GM21390 (cell line): ENCODE results near the gene KCNMA1.
"Not testable (repeated sequence)": the region's sequence is repeated elsewhere in the genome, so short reads cannot be mapped to it uniquely, and the experiment has no call there.

Source experiments
- ATAC-seq: cut with Tn5 transposase; IDR thresholded peaks from one replicate; pipeline ENCODE4 v1.9.1; 2021; ENCODE audit not compliant: unreplicated experiment

KCNMA1 gene

DNA sequence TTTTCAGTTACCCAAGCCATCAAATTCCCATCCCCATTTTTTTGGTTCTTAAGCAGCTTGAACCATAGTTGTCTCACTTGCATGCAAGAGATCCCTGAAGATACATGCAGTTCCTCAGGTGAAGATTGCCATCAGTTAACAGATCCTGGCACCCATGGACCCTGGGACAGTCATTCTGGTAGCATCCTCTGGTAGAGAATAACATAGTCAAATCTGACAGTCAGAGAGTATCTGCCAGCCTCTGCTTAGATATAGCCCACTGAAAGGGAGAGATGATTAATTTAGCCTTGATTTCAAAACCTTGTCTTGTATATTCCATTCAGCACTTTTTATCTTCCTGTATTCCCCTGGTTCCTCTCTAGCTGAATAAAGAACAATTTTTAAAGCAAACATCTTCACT, 280.4 kb downstream of the KCNMA1 start:
- ATAC-seq: no peak

DNA sequence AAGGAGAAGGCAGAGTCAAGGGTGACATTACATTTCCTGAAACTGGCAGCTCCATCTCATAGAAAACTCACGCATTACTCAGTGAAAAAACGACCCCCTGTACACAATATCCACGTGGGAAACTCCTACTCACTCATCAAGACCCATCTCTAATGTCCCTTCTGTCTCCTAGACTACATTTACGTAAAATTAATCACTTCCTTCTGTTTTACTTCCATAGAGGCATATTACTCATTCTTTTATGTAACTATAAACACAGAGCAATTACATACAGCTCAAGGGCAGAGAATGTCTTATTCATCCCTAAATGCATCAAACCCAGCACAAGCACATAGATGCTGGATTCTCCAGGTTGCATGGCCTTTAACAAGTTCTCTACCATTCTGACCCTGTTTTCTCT, 281.8 kb downstream of the KCNMA1 start:
- no peak for ATAC-seq

DNA sequence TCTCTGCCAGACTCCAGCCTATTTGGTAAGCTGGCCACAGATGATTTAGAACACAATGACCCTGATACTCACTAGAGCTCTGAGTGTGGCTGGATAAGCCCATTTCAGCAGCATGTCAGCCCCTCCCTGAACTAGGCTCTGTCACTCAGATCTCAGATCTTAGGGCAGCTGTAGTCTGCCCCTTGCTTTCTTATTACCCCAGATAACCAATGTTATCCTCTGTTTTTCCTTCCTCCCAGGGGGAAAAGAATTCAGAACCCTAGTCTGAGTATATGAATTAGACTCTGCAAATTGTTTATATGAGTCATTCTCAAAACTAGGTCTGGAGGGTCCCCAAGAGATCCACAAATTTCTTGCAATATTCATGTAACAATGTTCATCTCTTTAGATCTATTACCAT, 286.2 kb downstream of the KCNMA1 start:
- no peak for ATAC-seq

DNA sequence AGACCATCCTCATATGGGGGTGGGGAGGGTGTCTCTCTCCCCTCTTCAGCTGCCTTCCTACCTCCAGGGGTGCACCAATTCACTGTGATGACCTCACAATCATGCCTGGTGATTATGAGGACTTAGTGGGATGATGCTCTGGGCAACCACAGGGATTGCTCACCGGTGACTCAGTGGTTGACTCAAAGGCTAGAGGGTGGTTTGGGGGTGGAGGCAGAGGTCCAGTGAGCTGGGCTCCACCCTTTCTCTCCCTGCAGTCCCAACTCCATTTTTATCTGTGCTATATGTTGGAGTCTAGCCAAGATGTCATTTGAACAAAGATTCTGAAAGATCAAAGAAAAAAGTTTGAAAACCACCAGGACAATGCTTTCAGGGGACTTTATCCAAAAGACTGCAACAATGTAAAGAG, 286.9 kb downstream of the KCNMA1 start:
- no peak for ATAC-seq

DNA sequence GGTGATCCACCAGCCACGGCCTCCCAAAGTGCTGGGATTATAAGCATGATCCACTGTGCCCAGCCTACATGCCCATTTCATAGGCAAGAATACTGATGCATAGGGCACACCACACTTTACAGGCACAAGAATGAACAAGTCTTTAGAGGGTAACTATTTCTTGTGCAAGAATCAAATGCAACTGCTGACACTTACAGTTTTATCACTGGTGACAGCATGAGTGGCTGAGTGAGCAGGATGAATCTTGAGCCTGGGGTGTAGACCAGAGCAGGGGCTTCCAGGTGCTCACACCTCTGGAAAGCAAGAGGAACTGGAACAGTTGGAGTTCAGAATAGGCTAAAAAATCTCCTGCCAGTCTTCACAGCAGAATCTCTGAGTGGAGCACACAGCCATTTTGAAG, 287.5 kb downstream of the KCNMA1 start:
- ATAC-seq: no peak

DNA sequence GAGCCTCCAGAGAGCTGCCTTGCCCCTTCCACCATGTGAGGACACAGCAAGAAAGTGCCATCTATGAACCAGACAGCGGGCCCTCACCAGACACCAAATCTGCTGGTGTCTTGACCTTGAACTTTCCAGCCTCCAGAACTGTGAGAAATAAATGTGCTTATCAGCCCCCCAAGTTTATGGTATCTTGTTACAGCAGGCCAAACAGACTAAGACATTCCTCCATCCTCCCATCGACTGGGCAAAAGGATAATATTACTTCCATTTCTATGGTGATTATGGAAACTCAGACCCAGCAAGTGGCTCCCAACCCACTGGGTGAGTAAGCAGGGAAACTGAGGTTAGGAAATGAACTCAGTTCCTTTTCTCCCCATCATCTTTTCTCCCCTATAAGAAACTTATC, 288.4 kb downstream of the KCNMA1 start:
- no peak for ATAC-seq

DNA sequence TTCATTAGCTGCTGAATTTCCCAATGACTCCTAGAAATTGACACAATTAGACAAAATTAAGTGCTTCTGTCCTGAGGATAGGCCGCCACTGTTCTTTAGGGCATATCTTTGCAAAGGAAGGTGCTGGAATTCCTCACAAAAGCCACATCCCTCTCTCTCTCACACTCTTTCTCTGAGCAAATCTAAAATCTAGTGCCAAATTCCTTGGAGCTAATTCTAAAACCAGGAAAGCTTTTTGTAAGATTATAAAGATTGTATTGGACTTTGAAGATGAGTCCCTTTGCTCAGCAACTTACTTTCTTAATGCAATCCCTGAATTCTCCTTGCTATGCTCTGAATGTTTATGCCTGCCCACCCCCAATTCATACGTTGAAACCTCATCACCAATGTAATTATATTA, 288.9 kb downstream of the KCNMA1 start:
- no peak for ATAC-seq

DNA sequence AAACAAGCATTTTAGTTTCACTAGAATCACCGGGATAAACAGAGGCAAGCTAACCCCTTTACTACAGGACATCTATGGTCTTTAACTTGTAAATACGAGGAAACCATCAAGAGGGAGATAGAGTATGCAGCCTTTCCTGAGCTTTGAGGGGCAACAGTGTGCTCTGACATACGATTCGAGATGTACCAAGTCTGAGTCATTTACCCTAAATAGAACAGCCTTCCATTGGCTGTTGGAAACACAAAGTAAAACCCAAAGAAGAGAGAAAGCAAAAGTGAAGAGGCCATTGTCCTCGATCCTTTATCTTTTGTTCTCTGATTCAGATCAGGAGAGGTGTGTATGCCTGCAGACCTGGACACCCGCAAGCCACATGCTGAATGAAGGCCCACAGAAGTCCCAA, 289.5 kb downstream of the KCNMA1 start:
- ATAC-seq: no peak

DNA sequence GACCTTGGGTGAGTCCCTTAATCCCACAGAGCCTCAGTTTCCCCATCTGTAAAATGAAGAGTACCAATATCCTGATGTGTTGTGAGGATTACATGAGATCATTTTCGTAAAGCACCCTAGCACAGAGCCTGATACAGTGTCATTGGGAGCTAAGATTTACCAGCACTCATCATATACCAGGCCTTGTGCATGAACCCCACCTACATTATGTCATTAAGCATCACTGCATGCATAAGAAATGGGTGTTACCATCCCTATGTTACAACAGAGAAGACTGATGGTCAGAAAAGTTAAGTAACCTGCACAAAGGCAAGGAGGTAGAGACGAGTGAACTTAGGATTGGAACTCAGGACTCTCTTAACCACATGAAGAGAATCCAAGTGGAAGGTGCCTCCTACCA, 290.6 kb downstream of the KCNMA1 start:
- no peak for ATAC-seq

DNA sequence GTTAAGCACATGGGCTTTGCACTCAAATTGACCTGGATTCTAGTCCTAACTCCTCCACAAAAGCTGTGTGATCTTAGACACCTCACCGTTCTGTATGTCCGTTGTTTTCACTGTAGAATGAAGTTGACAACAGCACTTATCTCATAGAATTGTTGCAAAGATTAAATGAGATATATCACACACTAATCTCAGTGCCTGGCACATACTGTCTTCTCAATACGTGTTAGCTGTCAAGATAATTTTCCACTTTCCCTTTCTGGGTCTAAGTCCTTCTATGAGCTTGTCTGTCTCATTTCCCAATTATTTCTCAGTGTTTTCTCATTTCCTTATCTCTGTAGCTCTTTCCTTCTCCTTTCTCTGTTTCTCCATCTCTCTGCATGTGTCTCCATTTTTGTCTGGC, 296.6 kb downstream of the KCNMA1 start:
- ATAC-seq: no peak

DNA sequence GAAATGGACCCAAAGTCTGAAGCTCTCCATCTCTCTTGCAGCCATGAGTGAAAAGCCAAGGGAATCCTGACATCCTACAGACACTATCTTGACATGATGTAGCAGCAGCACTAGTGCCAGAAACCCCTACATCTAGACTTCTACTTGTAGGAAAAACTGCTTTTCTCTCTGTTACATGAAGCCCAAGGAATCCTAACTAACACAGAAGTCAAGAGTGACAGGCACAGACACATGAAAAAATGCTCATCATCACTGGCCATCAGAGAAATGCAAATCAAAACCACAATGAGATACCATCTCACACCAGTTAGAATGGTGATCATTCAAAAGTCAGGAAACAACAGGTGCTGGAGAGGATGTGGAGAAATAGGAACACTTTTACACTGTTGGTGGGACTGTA, 297.7 kb downstream of the KCNMA1 start:
- not testable (repeated sequence) for ATAC-seq

DNA sequence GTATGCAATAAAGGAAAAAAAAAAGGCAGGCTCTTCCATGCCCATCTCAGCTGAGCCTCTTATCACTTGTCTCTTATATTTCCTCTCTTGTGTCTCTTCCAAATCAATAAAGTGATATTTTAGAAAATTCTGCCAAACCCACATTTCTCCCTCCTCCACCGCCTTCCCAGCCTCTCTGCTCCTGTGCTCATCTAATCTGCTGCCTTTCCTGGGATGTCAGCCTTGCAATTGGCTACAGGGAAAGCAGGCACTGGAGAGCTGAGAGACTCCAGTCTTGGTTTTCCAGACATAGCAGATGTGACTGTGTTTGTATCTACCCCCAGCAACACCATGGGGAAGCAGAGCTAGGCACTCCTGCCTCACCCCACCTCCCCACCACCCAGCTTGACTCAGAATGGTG, 298.4 kb downstream of the KCNMA1 start:
- no peak for ATAC-seq

DNA sequence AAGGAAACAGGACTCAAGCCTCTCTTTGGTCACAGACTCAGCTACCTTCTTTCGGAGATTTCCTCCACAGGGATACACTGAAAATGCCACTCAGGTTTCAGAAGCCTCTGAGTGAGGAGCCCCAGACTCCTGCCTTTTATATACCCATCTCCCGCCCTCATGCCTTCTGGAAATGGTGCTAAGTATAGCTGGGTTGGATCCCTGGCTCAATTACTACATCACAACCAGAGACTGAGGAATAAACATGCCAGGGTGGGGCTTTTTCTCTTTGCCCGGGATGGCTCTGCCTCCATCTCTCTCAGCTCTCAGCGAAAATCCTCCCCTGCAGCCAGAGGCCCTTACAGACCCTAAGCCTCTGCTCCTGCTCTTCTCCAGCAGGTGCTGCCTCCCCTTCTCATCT, 299.5 kb downstream of the KCNMA1 start:
- no peak for ATAC-seq

DNA sequence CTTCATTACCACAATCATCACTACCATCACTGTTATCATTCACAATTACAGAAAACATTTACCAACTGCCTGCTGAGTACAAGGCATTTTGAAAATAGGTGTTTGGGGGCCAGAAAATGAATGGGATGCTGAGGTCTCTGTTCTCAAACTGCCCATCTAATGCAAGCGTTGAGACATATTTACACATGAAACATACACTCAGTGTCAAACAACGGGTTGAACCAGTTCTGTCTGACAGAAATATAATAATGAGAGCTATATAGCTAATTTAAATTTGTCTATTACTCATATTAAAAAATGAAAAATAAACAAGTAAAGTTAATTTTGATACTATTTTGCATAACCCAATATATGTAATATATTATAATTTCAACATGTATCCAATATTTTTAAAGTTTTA, 303.1 kb downstream of the KCNMA1 start:
- ATAC-seq: no peak

DNA sequence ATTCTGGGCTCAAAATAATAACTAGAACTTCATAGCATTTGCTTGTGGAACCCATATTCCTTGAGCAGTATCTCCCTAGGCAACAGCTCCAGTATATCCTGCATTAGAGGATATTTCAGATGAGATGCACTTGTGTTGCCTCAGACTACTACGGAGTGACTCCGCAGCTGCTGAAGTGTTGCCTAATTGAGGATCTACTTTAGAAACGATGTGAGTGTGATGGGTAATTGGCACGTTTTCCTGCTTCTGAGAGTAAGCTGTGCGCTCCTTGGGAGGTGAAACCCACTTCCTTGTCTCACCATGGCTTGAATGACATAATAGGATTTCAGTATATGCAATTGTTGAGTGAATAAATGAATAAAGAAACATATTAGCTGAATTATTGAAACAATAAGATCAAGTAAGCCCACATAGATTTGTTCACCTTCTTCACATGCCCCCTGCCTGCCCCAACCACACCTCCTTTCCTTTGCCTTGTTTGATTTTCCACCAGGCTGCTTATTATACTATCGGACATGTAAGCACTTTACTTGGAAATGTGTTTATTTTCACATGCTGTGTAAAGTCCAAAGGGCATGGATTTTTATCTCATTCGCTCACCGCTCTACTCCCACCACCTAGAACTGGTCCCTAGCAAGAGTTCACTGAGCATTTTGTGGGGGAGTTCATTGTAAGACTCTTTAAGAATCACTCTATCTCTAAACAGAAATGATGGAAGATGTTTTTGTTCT, 303.8 kb downstream of the KCNMA1 start:
- no peak for ATAC-seq

DNA sequence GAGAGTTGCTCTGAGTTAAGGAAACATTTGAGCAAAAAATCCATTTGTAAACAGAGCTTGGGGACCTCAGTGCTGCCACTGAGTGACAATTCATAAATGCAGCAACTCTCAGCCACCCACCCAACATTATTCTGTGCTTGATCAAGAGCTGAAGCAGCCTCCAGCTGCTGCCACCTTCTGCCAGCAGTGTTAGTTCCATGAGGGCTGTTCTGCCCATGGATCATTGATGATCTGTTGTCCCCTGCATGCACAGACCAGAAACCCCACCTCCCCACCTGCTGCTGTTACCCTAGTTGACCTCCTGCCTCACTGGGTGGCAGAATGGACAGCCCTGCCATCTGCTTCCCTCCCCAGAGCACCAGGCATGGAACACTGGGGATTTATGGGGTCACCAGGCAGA, 305.4 kb downstream of the KCNMA1 start:
- ATAC-seq: no peak

DNA sequence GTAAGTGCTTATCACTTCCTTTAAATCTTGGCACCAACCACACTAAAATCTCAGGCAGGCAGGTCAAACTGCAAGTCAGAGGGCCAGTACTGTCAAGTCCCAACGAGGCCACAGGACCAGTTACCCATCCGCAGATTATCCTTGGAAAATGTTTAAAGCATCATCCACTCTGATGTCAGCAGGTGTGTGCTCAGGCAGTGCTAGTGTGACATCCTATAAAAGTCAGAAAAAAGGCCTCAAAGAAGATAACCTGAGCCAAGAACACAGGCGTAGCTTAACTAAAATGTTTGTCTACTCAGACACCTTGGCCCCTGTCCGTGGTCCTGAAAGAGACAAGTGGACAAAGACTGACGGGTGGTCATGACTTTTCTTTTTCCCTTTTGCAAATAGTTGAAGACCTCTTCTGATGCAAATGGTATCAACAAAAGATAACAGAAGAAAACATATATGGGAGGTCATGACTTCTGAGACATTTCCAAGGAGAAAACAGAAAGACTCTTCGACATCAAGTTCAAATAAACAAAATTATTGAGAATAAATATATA, 309.3 kb downstream of the KCNMA1 start:
- no peak for ATAC-seq

DNA sequence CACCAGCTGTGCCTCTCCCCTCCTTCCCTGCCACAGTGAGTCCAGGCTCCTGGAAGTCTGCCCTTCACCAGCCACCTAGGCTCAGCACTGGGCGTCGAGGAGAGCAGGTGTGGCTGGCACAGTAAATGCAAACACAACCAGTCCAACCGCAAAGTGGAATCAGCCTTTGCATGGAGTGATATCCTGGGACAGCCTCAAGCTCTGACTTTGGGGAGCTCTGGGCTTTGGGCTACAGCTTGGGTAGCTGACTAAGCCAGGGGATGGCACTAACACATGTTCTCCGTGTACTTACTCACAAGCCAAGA, 312.4 kb downstream of the KCNMA1 start:
- ATAC-seq: no peak

DNA sequence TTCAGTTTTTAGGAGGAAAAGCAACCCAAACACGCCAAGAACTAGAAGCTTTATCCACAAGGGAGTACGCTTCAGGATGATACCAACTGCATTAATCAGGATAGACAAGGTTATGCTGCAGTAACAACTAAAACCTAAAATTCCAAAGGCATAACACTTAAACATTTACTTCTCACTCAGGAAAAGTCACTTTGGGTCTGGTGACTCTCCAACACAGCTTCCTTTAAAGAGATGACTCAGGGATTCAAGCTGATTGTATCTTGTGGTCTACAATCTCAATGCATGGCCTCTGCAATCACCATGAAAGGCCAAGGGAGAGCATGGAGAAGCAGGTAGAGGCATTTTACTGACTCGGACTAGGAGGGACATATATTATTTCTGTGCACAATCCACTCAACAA, 315.8 kb downstream of the KCNMA1 start:
- no peak for ATAC-seq

DNA sequence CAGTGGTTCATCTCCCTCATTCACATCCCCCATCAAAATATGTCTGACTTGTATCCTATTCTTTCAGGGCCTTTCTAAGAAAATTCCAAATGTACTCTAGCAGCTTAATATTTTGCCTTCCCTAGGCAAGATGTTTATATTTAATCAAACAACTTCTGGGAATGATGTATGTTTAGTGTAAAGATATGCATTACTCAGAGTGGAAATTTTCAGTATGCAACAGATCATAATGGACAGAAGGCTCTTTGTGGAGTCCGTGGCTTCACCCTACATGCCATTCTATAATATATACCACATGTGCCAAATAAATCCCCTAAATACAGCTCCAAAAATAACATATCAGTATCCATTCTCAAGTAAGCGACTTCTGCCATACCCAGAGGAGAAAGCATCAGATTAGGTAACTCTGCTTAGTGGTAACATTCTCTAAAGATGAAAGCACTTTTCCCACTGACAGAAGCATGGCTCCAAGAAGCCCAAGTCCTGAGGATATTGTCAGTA, 316.6 kb downstream of the KCNMA1 start:
- ATAC-seq: no peak

DNA sequence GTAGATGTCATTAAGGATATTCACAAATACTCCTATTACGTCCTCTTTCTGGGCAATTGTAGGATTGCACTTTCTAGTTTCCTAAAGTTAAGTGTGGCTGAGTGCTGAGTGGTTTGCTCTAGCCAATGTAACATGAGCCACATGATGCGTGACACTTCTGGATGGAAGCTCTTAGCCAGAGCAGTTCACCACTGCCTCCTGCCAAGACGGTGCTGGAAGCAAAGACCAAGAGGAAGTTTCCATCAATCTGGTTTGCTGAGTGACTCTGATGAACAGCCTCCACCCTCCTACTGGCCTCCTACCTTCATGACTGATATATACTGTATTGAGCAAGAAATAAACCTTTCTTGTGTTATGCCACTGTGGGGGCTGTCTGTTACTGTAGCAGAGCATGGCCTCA, 318.1 kb downstream of the KCNMA1 start:
- ATAC-seq: no peak

DNA sequence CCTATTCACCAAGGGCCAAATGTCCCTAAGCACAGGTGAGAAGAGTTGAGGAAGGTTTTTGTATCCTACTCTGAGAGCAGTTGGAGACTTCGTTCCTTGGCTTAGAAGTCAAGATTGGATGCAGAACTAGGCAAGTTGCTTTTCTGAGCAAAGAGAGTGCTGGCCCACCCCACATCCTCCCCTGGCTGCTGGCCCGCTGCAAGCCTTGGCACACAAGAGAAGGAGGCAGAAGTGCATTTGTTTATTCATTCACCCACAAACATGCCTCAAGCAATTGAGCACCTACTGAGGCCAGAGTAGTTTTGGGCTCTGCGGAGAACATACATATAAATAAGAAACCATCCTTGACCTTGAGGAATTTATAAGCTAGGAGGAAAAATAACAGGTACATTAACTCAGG, 318.9 kb downstream of the KCNMA1 start:
- ATAC-seq: no peak

DNA sequence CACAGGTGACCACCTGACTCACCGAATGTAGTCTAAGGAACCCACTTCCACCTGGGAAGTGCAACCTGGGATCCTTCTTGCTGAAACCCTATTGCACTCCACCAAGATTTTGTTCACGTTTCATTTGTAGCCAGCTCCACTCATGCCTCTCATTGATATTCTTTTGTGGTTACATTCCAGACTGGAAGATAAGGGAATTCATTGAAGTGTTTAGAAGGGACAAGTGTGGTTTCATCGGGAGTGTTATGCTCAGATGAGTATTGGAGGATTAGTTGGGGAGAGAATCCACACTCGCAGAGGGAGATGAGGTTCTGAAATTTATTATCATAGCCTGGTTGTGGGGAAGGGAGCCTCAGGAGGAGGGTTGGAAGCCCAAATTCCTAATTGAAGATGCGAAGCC, 320.4 kb downstream of the KCNMA1 start:
- ATAC-seq: no peak
